ENCODE data around the gene CRACR2B.

GRCh38 chr11:858762-859339 is 31.1 kb downstream of the CRACR2B start:
- TF ChIP-seq, protein P1, sequence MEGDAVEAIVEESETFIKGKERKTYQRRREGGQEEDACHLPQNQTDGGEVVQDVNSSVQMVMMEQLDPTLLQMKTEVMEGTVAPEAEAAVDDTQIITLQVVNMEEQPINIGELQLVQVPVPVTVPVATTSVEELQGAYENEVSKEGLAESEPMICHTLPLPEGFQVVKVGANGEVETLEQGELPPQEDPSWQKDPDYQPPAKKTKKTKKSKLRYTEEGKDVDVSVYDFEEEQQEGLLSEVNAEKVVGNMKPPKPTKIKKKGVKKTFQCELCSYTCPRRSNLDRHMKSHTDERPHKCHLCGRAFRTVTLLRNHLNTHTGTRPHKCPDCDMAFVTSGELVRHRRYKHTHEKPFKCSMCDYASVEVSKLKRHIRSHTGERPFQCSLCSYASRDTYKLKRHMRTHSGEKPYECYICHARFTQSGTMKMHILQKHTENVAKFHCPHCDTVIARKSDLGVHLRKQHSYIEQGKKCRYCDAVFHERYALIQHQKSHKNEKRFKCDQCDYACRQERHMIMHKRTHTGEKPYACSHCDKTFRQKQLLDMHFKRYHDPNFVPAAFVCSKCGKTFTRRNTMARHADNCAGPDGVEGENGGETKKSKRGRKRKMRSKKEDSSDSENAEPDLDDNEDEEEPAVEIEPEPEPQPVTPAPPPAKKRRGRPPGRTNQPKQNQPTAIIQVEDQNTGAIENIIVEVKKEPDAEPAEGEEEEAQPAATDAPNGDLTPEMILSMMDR (conservative IDR thresholded peaks at IDR 0.05 in 1 of 2, IDR thresholded peaks at IDR 0.05 in 1 of 2; ENCODE audit: extremely low read depth in 1 of 2, insufficient read depth in 1 of 2, low read depth in 1 of 2, low read length in 2 of 2): no peak
- TF ChIP-seq EZH2 (IDR thresholded peaks at IDR 0.05; ENCODE audit: borderline replicate concordance, low read length): no peak

All from mammary epithelial cell (primary cell).